Ascending aorta (tissue), 2 donors: ENCODE measurements around the gene PDE6G. TPM values are rescaled to one million over a fixed set of nuclear protein-coding genes. Genes with fewer than 3 reads are reported as not detected.

Source experiments
- DNase-seq, 2 donors: peaks; one replicate each; pipeline ENCODE4 v3.0.0-alpha.2; 2019; ENCODE audit warnings: low spot score in 2 of 2
- H3K27ac ChIP-seq, 2 donors: fragments of 200-600 bp; sonication (generic); one replicate each; pipeline ENCODE4 v1.5.1; 2016 to 2017; ENCODE audit warnings: mild to moderate bottlenecking in 1 of 2
- H3K27me3 ChIP-seq: fragments of 200-600 bp; sonication (generic); one replicate; pipeline ENCODE4 v1.5.1; 2017
- H3K36me3 ChIP-seq, 2 donors: fragments of 200-600 bp; sonication (generic); one replicate each; pipeline ENCODE4 v1.5.1; 2016
- H3K4me1 ChIP-seq, 2 donors: fragments of 200-600 bp; sonication (generic); one replicate each; pipeline ENCODE4 v1.5.1; 2016 to 2017; ENCODE audit warnings: mild to moderate bottlenecking in 1 of 2
- H3K4me3 ChIP-seq, 2 donors: fragments of 200-600 bp; sonication (generic); one replicate each; pipeline ENCODE4 v1.5.1; 2016 to 2017; ENCODE audit warnings: mild to moderate bottlenecking in 1 of 2
- H3K9me3 ChIP-seq, 2 donors: fragments of 200-600 bp; sonication (generic); one replicate each; pipeline ENCODE4 v1.5.1; 2016
- intact Hi-C: fragments of 100-400 bp; cut with DNase I; formaldehyde crosslinking; loops from one replicate; pipeline ENCODE4 v1.15.1; 2023
- total RNA-seq: library from RNA; depleted of rRNA; stranded (reverse); fragments of >200 nt; gene quantifications from one replicate; pipeline ENCODE4 v1.1.0, GENCODE V29; 2016
- TF ChIP-seq, protein P1 (sequence below), 3 experiments: fragments of 200-600 bp in 2 of 3; fragments of 450-650 bp in 1 of 3; sonication (generic) in 2 of 3; IDR thresholded peaks; one replicate each; pipeline ENCODE4 v1.5.1; 2016 to 2019; ENCODE audit warnings: antibody characterized with exemption in 3 of 3, mild to moderate bottlenecking in 1 of 3, moderate library complexity in 1 of 3

Gene PDE6G
- total RNA-seq, 1 donor from 2014 or later: not detected

GRCh38 chr17:81666092-81666341 lies 9.7 kb upstream of the PDE6G start:
- DNase-seq: no peak
- H3K36me3 ChIP-seq: peaks cover 16 to 20% of the 10 kb centered on the region in 2 donors
- H3K4me3 ChIP-seq: peak overlapping the region; percentile 68 to 69
- H3K9me3 ChIP-seq: no peaks in the 10 kb centered on the region
- H3K27me3 ChIP-seq: no peaks in the 10 kb centered on the region
- intact Hi-C loops: loop anchor here (1.0 kb wide), 3 partner anchors 17 to 46 kb away; partner anchors contain the start of genes ARL16, NPLOC4, SLC25A10 and TSPAN10
- TF ChIP-seq, protein P1, sequence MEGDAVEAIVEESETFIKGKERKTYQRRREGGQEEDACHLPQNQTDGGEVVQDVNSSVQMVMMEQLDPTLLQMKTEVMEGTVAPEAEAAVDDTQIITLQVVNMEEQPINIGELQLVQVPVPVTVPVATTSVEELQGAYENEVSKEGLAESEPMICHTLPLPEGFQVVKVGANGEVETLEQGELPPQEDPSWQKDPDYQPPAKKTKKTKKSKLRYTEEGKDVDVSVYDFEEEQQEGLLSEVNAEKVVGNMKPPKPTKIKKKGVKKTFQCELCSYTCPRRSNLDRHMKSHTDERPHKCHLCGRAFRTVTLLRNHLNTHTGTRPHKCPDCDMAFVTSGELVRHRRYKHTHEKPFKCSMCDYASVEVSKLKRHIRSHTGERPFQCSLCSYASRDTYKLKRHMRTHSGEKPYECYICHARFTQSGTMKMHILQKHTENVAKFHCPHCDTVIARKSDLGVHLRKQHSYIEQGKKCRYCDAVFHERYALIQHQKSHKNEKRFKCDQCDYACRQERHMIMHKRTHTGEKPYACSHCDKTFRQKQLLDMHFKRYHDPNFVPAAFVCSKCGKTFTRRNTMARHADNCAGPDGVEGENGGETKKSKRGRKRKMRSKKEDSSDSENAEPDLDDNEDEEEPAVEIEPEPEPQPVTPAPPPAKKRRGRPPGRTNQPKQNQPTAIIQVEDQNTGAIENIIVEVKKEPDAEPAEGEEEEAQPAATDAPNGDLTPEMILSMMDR (IDR thresholded peaks at IDR 0.05): no peak
- H3K27ac ChIP-seq: peak overlapping the region; percentile 65 to 80
- peaks cover 3 to 17% of the 10 kb centered on the region in 2 donors for H3K4me1 ChIP-seq

DNA sequence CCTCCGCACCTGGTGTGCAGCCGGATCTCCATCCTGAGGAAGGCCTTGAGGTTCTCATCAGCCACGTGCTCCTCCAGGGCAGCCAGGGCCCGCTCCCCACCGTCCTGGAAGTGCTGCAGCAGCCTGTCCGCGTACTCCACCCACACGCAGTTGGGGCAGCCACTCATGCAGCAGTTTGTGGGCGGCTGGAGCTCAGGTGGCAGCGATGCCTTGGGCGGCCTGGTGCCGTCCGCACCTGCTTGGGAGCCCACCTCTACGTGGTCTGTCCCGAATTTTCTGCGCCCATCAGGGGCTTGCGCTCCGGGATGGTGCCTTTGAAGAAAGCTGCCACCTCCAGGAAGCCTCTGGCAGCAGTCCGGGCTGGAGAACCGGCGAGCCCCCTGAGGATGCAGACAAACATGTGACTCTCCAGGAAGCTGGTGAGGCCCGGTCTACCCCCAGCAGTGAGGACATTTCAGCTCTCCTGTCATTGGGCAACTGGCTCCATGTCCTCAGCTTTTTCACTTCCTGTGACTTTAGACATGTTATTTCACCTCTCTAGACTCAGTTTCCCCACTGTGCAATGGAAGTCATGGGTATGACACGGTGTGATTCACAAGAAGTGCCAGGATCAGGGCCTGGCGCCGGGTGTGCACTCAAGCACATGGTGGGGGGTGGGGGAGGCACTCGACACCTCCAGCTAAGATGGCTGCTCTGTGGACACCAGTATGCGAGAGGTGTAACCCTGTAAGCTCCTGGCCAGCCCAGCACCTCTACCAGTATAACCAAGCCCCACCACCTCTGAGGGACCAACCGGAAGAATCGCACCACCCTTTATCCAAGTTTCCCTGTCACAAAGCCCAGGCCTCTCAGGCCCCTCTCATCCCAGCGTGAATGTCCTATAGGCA lies 9.1 kb upstream of the PDE6G start:
- H3K27ac ChIP-seq: peak overlapping the region; percentile 65 to 80
- TF ChIP-seq, protein P1 (IDR thresholded peaks at IDR 0.05): no peak
- peak overlapping the region; percentile 68 to 69 for H3K4me3 ChIP-seq
- peaks cover 10 to 14% of the 10 kb centered on the region in 2 donors for H3K36me3 ChIP-seq
- no peak for DNase-seq
- no peaks in the 10 kb centered on the region for H3K9me3 ChIP-seq
- intact Hi-C loops: loop anchor here (1.0 kb wide), 3 partner anchors 18 to 47 kb away; partner anchors contain the start of genes ARL16, NPLOC4, SLC25A10 and TSPAN10
- no peaks in the 10 kb centered on the region for H3K27me3 ChIP-seq
- H3K4me1 ChIP-seq: peaks cover 3 to 17% of the 10 kb centered on the region in 2 donors

GRCh38 chr17:81664051-81664470 lies 7.7 kb upstream of the PDE6G start:
- H3K27ac ChIP-seq: no peak overlapping the region
- no peaks in the 10 kb centered on the region for H3K9me3 ChIP-seq
- TF ChIP-seq, protein P1 (IDR thresholded peaks at IDR 0.05): no peak
- no peak for DNase-seq
- H3K27me3 ChIP-seq: no peaks in the 10 kb centered on the region
- intact Hi-C loops: no loop called here
- H3K4me3 ChIP-seq: no peak overlapping the region
- peaks cover 0 to under 1% of the 10 kb centered on the region in 2 donors for H3K36me3 ChIP-seq
- H3K4me1 ChIP-seq: peaks cover 3 to 17% of the 10 kb centered on the region in 2 donors

- DNase-seq: no peak
- no peak overlapping the region for H3K4me3 ChIP-seq
- intact Hi-C loops: no loop called here
- H3K27ac ChIP-seq: no peak overlapping the region
- H3K27me3 ChIP-seq: no peaks in the 10 kb centered on the region
- TF ChIP-seq, protein P1 (IDR thresholded peaks at IDR 0.05): no peak
- no peaks in the 10 kb centered on the region for H3K36me3 ChIP-seq
- H3K9me3 ChIP-seq: no peaks in the 10 kb centered on the region
- peaks cover 3 to 9% of the 10 kb centered on the region in 2 donors for H3K4me1 ChIP-seq
Measured at GRCh38 chr17:81662002-81662401, 5.7 kb upstream of the PDE6G start.

GRCh38 chr17:81660441-81660840 lies 4.1 kb upstream of the PDE6G start:
- no peak overlapping the region for H3K4me3 ChIP-seq
- TF ChIP-seq, protein P1 (IDR thresholded peaks at IDR 0.05): no peak
- no peaks in the 10 kb centered on the region for H3K36me3 ChIP-seq
- intact Hi-C loops: no loop called here
- peaks cover 5% of the 10 kb centered on the region for H3K27me3 ChIP-seq
- no peak overlapping the region for H3K27ac ChIP-seq
- H3K9me3 ChIP-seq: no peaks in the 10 kb centered on the region
- peaks cover 0 to 3% of the 10 kb centered on the region in 2 donors for H3K4me1 ChIP-seq
- no peak for DNase-seq
